Nephron progenitor cell (in vitro differentiated cells): ENCODE measurements around the gene PTGIR.
"Not testable (repeated sequence)": the region's sequence is repeated elsewhere in the genome, so short reads cannot be mapped to it uniquely, and the experiment has no call there.

ENCODE experiments used
- DNase-seq: peaks from one replicate; pipeline ENCODE4 v3.0.0; 2021
- H3K27ac Mint-ChIP-seq: 2 replicates; pipeline ENCODE4 v1.8.0; 2021; ENCODE audit warnings: mild to moderate bottlenecking, moderate library complexity, mixed read lengths
- H3K27me3 Mint-ChIP-seq: 2 replicates; pipeline ENCODE4 v1.8.0; 2021; ENCODE audit warnings: mild to moderate bottlenecking, low read depth, mixed read lengths; ENCODE audit not compliant: poor library complexity
- H3K36me3 Mint-ChIP-seq: 2 replicates; pipeline ENCODE4 v1.8.0; 2021; ENCODE audit warnings: low read depth, mixed read lengths
- H3K4me1 Mint-ChIP-seq: 2 replicates; pipeline ENCODE4 v1.8.0; 2021; ENCODE audit warnings: mixed read lengths
- H3K4me3 Mint-ChIP-seq: 2 replicates; pipeline ENCODE4 v1.8.0; 2021; ENCODE audit warnings: mild to moderate bottlenecking, moderate library complexity, mixed read lengths
- H3K9me3 Mint-ChIP-seq: 2 replicates; pipeline ENCODE4 v1.8.0; 2021; ENCODE audit warnings: mild to moderate bottlenecking, moderate library complexity, mixed read lengths
- CTCF ChIP-seq: fragments of 200-600 bp; sonication (generic); IDR thresholded peaks from 2 replicates; pipeline ENCODE4 v1.5.0; 2021; ENCODE audit warnings: antibody characterized with exemption

Gene PTGIR

GRCh38 chr19:46629546-46630025 lies 4.7 kb upstream of the PTGIR start:
- TF ChIP-seq CTCF = no peak
- H3K4me1 Mint-ChIP-seq = peaks cover 46% of the 10 kb centered on the region
- no peak for DNase-seq
- H3K36me3 Mint-ChIP-seq = no peaks in the 10 kb centered on the region
- H3K4me3 Mint-ChIP-seq = no peak overlapping the region
- H3K9me3 Mint-ChIP-seq = no peaks in the 10 kb centered on the region
- H3K27ac Mint-ChIP-seq = no peak overlapping the region
- peaks cover 23% of the 10 kb centered on the region for H3K27me3 Mint-ChIP-seq

- not testable (repeated sequence) for H3K36me3 Mint-ChIP-seq, H3K9me3 Mint-ChIP-seq, DNase-seq, H3K27ac Mint-ChIP-seq, H3K4me3 Mint-ChIP-seq
- Mint-ChIP-seq H3K27me3 (peaks cover 24% of the 10 kb centered on the region), H3K4me1 (peaks cover 51% of the 10 kb centered on the region)
Measured at GRCh38 chr19:46628970-46629369, 4.1 kb upstream of the PTGIR start.

GRCh38 chr19:46626446-46626845 lies 1.6 kb upstream of the PTGIR start:
- no peak for DNase-seq
- no peaks in the 10 kb centered on the region for H3K36me3 Mint-ChIP-seq
- H3K27me3 Mint-ChIP-seq = peaks cover 15% of the 10 kb centered on the region
- TF ChIP-seq CTCF = no peak
- H3K9me3 Mint-ChIP-seq = no peaks in the 10 kb centered on the region
- peak overlapping the region; percentile 39 for H3K27ac Mint-ChIP-seq
- peaks cover 44% of the 10 kb centered on the region for H3K4me1 Mint-ChIP-seq
- no peak overlapping the region for H3K4me3 Mint-ChIP-seq

GRCh38 chr19:46625731-46626130 lies 842 bp upstream of the PTGIR start:
- no peaks in the 10 kb centered on the region for H3K9me3 Mint-ChIP-seq
- no peak for DNase-seq
- no peak for TF ChIP-seq CTCF
- no peaks in the 10 kb centered on the region for H3K36me3 Mint-ChIP-seq
- no peak overlapping the region for H3K27ac Mint-ChIP-seq
- peaks cover 44% of the 10 kb centered on the region for H3K4me1 Mint-ChIP-seq
- H3K27me3 Mint-ChIP-seq = peaks cover 15% of the 10 kb centered on the region
- no peak overlapping the region for H3K4me3 Mint-ChIP-seq

GRCh38 chr19:46623915-46624502 lies 880 bp downstream of the PTGIR start:
- Mint-ChIP-seq H3K4me3 (no peak overlapping the region), H3K9me3 (no peaks in the 10 kb centered on the region), H3K4me1 (peaks cover 46% of the 10 kb centered on the region), H3K27me3 (peaks cover 12% of the 10 kb centered on the region), H3K27ac (peak overlapping the region; percentile 78), H3K36me3 (no peaks in the 10 kb centered on the region)
- TF ChIP-seq CTCF = no peak
- no peak for DNase-seq

- H3K4me3 Mint-ChIP-seq = no peak overlapping the region
- no peak for DNase-seq
- no peak for TF ChIP-seq CTCF
- H3K4me1 Mint-ChIP-seq = peaks cover 49% of the 10 kb centered on the region
- no peaks in the 10 kb centered on the region for H3K9me3 Mint-ChIP-seq
- no peaks in the 10 kb centered on the region for H3K36me3 Mint-ChIP-seq
- no peak overlapping the region for H3K27ac Mint-ChIP-seq
- peaks cover 9% of the 10 kb centered on the region for H3K27me3 Mint-ChIP-seq
Measured at GRCh38 chr19:46622118-46622446, 2.8 kb downstream of the PTGIR start.
